ENCODE data around the gene ATP2C1. TPM values are rescaled to one million over a fixed set of nuclear protein-coding genes. Genes with fewer than 3 reads are reported as not detected.

The ATP2C1 gene
- total and polyA plus RNA-seq, 2 of the 13 experiments (the other 11 are each of a cell fraction or from before 2014, with no cell fraction given) = 32.4 to 37.6 TPM

- POLR2A ChIA-PET = no interaction called here
- no peak for DNase-seq (ENCODE audit: low spot score)
- H3K27ac ChIP-seq (ENCODE audit: extremely low read length, insufficient read depth, low read length) = no peak overlapping the region
- H3K4me2 ChIP-seq (ENCODE audit: low read depth, low read length) = no peak overlapping the region
- FAIRE-seq = no peak
- intact Hi-C loops (cut with micrococcal nuclease; ENCODE audit: unreplicated experiment) (no loop called here), in situ Hi-C loops (cut with HindIII; ENCODE audit: extremely low pct_ligation_motif_present, low pct_unique_long_range_greater_than_20kb) (no loop called here)
- H3K36me3 ChIP-seq (replicated peaks in 1 of 2; ENCODE audit: control insufficient read depth in 1 of 2, insufficient read depth in 2 of 2, low read length in 2 of 2) = peaks cover 2 to 13% of the 10 kb centered on the region in 2 experiments; a peak in 4 of 5 replicates
- H2AFZ ChIP-seq (ENCODE audit: low read length) = no peak overlapping the region
- no peaks in the 10 kb centered on the region for H3K27me3 ChIP-seq (ENCODE audit: control insufficient read depth in 1 of 2, insufficient read depth in 2 of 2, low read length in 2 of 2)
- no peak for ATAC-seq
- H3K4me3 ChIP-seq (replicated peaks in 1 of 3; ENCODE audit: insufficient read depth in 1 of 3, low read depth in 2 of 3, low read length in 3 of 3) = no peak overlapping the region
- no peaks in the 10 kb centered on the region for H4K20me1 ChIP-seq (ENCODE audit: insufficient read depth, low read length)
- H3K9ac ChIP-seq (ENCODE audit: insufficient read depth, low read depth, low read length) = no peak overlapping the region
- CTCF ChIA-PET (ENCODE audit: low intra/inter-chr PET ratio, low total read pairs) = no interaction called here
- BruUV-seq (replicated peaks) = no TSS peak
- H3K4me1 ChIP-seq (ENCODE audit: insufficient read depth, low read length) = no peaks in the 10 kb centered on the region
- no peaks in the 10 kb centered on the region for H3K9me3 ChIP-seq (ENCODE audit: low read length)
- TF ChIP-seq MED13 (CRISPR knock-in tag; IDR thresholded peaks at IDR 0.05) (no peak), FOXK2 (IDR thresholded peaks at IDR 0.05) (no peak), SMARCE1 (IDR thresholded peaks at IDR 0.05; ENCODE audit: borderline replicate concordance) (no peak), ZBTB26 (CRISPR knock-in tag; IDR thresholded peaks at IDR 0.05; ENCODE audit: borderline replicate concordance) (no peak), ZFP1 (CRISPR knock-in tag; IDR thresholded peaks at IDR 0.05) (no peak), MBD4 (IDR thresholded peaks at IDR 0.05; ENCODE audit: borderline replicate concordance, low read length) (no peak), ZNF749 (CRISPR knock-in tag; IDR thresholded peaks at IDR 0.05; ENCODE audit: borderline replicate concordance) (no peak), ZNF431 (CRISPR knock-in tag; IDR thresholded peaks at IDR 0.05; ENCODE audit: borderline replicate concordance, low read depth) (no peak), ZNF83 (CRISPR knock-in tag; IDR thresholded peaks at IDR 0.05; ENCODE audit: borderline replicate concordance) (no peak), CEBPG (CRISPR knock-in tag; IDR thresholded peaks at IDR 0.05) (no peak), ATRX (CRISPR knock-in tag; IDR thresholded peaks at IDR 0.05; ENCODE audit: borderline replicate concordance) (no peak), ZNF496 (CRISPR knock-in tag; IDR thresholded peaks at IDR 0.05; ENCODE audit: insufficient replicate concordance) (no peak), RBM39 (IDR thresholded peaks at IDR 0.05; ENCODE audit: low read depth, low read length, poor library complexity, severe bottlenecking) (no peak)
- TF ChIP-seq, protein P1, sequence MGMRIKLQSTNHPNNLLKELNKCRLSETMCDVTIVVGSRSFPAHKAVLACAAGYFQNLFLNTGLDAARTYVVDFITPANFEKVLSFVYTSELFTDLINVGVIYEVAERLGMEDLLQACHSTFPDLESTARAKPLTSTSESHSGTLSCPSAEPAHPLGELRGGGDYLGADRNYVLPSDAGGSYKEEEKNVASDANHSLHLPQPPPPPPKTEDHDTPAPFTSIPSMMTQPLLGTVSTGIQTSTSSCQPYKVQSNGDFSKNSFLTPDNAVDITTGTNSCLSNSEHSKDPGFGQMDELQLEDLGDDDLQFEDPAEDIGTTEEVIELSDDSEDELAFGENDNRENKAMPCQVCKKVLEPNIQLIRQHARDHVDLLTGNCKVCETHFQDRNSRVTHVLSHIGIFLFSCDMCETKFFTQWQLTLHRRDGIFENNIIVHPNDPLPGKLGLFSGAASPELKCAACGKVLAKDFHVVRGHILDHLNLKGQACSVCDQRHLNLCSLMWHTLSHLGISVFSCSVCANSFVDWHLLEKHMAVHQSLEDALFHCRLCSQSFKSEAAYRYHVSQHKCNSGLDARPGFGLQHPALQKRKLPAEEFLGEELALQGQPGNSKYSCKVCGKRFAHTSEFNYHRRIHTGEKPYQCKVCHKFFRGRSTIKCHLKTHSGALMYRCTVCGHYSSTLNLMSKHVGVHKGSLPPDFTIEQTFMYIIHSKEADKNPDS (CRISPR knock-in tag; IDR thresholded peaks at IDR 0.05) = no peak
- whole genome bisulfite sequencing (ENCODE audit: low lambda C conversion rate) = 97% methylated on average over 2 of the region's 2 CpGs
- H3K79me2 ChIP-seq (ENCODE audit: insufficient read depth, low read length) = no peaks in the 10 kb centered on the region
These were observed 54.3 kb downstream of the ATP2C1 start for GRCh38 chr3:130948001-130948773.

Measured in HepG2 (cell line).